Upper lobe of left lung (tissue), 4 donors: ENCODE measurements around the gene PROSER3.

ENCODE experiments used
- CTCF ChIP-seq, 6 experiments: fragments of 450-650 bp in 4 of 6; fragments of 200-600 bp in 2 of 6; sonication (generic) in 2 of 6; IDR thresholded peaks; one replicate each; pipeline ENCODE4 v1.5.1; 2016 to 2019; ENCODE audit warnings: antibody characterized with exemption in 6 of 6
- EP300 ChIP-seq, 4 donors: sonication (generic); formaldehyde crosslinking; IDR thresholded peaks; one replicate each; pipeline ENCODE4 v1.5.1; 2017; ENCODE audit warnings: antibody characterized with exemption in 4 of 4, control low read depth in 2 of 4
- POLR2A ChIP-seq, 4 donors: fragments of 450-650 bp; IDR thresholded peaks; one replicate each; pipeline ENCODE4 v1.5.1; 2016 to 2017; ENCODE audit warnings: antibody characterized with exemption in 4 of 4, mild to moderate bottlenecking in 2 of 4
- POLR2AphosphoS5 ChIP-seq, 2 donors: sonication (generic); formaldehyde crosslinking; IDR thresholded peaks; one replicate each; pipeline ENCODE4 v1.5.1; 2017; ENCODE audit warnings: antibody characterized with exemption in 2 of 2

GRCh38 chr19:35732540-35733179 lies 25.3 kb upstream of the PROSER3 start:
- TF ChIP-seq CTCF (IDR thresholded peaks at IDR 0.05) (no peak), POLR2A (IDR thresholded peaks at IDR 0.05) (no peak), EP300 (IDR thresholded peaks at IDR 0.05) (no peak), POLR2AphosphoS5 (IDR thresholded peaks at IDR 0.05) (no peak)
